ENCODE results near the gene TMEM244. TPM values are rescaled to one million over a fixed set of nuclear protein-coding genes. Genes with fewer than 3 reads are reported as not detected.

TMEM244 gene
- total and polyA plus RNA-seq, 4 experiments from 2014 or later: 0.87 to 1.2 (median 1.1) TPM; not detected in 1

DNA sequence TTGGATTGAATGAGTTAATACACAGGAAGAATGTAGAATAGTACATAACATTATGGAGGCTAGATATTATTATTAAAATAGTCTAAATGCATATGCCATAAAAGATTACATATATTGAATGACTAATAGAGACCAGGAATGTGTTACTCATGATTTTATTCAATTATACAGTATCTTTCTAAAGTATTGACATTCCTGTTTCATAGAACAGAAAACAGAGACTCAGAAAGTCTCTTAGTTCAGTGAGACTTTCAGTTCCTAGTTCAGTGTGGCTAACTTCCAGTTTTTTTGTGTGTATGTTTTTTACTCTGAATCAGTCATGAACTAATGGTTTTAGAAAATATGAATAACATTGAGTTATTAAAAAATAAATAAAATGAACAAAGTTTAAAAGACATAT, 34.6 kb upstream of the TMEM244 start:
- ChIA-PET POLR2A (ENCODE audit: partially characterized antibody) (no interaction called here), CTCF (ENCODE audit: partially characterized antibody) (interaction anchor here (3.2 kb wide), 1 partner anchor 126 kb away, joined by 21 read pairs; no protein-coding TSS in a partner anchor)
- no peaks in the 10 kb centered on the region for H3K9me3 ChIP-seq (ENCODE audit: control insufficient read depth in 1 of 2, low read length in 2 of 2)
- Mint-ChIP-seq H3K27me3 (peaks cover 0 to 3% of the 10 kb centered on the region in 2 donors), H3K4me3 (no peak overlapping the region), H3K27ac (no peak overlapping the region), H3K4me1 (peaks cover 0 to 1% (median 0%) of the 10 kb centered on the region in 4 donors), H3K36me3 (no peaks in the 10 kb centered on the region), H3K9me3 (peaks cover 0 to 2% (median 0%) of the 10 kb centered on the region in 8 donors)
- no peaks in the 10 kb centered on the region for H3K36me3 ChIP-seq (ENCODE audit: insufficient read depth, low read length)
- intact Hi-C loops (cut with micrococcal nuclease): loop anchor here (10.0 kb wide), 1 partner anchor 389 kb away; no protein-coding TSS in a partner anchor
- DNase-seq: no peak
- no peaks in the 10 kb centered on the region for H3K27me3 ChIP-seq (ENCODE audit: insufficient read depth, low read length)
- no peak overlapping the region for H3K4me3 ChIP-seq (ENCODE audit: low read length in 2 of 2)
- no peaks in the 10 kb centered on the region for H3K4me1 ChIP-seq (ENCODE audit: insufficient read depth, low read length)
- H3K27ac ChIP-seq (ENCODE audit: low read depth, low read length): no peak overlapping the region

DNA sequence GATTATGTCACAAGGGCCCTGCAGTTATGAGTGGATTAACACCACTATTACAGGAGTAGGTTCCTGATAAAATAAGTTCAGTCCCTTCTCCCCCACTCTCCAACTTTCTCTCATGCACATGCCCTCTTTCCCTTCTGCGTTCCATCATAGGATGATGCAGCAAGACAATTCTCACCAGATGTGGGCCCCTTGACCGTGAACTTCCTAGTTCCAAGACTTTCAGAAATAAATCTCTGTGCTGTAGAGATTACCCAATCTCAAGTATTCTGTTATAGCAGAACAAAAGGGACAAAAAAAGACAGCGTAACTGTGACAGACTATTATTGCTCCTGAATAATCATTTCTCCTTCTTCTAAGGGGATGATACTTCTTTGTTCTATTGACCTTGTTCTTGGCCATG, 33.8 kb upstream of the TMEM244 start:
- Mint-ChIP-seq H3K4me1 (peaks cover 0 to 6% (median 4%) of the 10 kb centered on the region in 4 donors), H3K4me3 (no peak overlapping the region), H3K36me3 (no peaks in the 10 kb centered on the region), H3K27me3 (peaks cover 0 to 2% of the 10 kb centered on the region in 2 donors), H3K9me3 (peaks cover 0 to 2% (median 0%) of the 10 kb centered on the region in 8 donors), H3K27ac (no peak overlapping the region)
- H3K4me3 ChIP-seq (ENCODE audit: low read length in 2 of 2): no peak overlapping the region
- H3K27ac ChIP-seq (ENCODE audit: low read depth, low read length): no peak overlapping the region
- no peaks in the 10 kb centered on the region for H3K36me3 ChIP-seq (ENCODE audit: insufficient read depth, low read length)
- no peaks in the 10 kb centered on the region for H3K27me3 ChIP-seq (ENCODE audit: insufficient read depth, low read length)
- intact Hi-C loops (cut with micrococcal nuclease): loop anchor here (10.0 kb wide), 1 partner anchor 390 kb away; no protein-coding TSS in a partner anchor
- no peaks in the 10 kb centered on the region for H3K4me1 ChIP-seq (ENCODE audit: insufficient read depth, low read length)
- ChIA-PET CTCF (ENCODE audit: partially characterized antibody) (interaction anchor here (1.0 to 3.2 kb wide), 2 partner anchors 15 to 127 kb away, joined by 3 to 21 read pairs; no protein-coding TSS in a partner anchor), POLR2A (ENCODE audit: partially characterized antibody) (no interaction called here)
- no peaks in the 10 kb centered on the region for H3K9me3 ChIP-seq (ENCODE audit: control insufficient read depth in 1 of 2, low read length in 2 of 2)
- no peak for DNase-seq

DNA sequence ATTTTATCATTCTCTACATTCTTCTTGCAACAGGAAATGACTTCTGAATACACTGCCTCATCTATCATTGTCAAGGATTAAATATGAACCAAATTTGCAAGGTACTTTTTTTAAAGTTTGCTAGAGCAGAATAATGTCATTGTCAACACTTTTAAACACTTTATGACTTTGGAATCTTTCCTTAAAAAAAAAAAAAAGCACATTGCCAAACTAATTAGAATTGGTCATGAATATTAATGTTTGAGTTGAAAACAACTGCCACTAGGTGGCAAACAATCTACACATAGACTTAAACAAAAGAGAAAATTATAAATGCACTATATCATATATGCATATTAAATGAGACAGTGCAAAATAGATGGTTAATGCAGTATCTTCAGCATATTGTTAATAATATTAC, 32.5 kb upstream of the TMEM244 start:
- DNase-seq: peak in 3 of 5 donors; percentile 19 to 30 (median 20)
- Histone ChIP-seq H3K9me3 (ENCODE audit: control insufficient read depth in 1 of 2, low read length in 2 of 2) (no peaks in the 10 kb centered on the region), H3K4me1 (ENCODE audit: insufficient read depth, low read length) (no peaks in the 10 kb centered on the region), H3K4me3 (ENCODE audit: low read length in 2 of 2) (no peak overlapping the region), H3K36me3 (ENCODE audit: insufficient read depth, low read length) (no peaks in the 10 kb centered on the region), H3K27ac (ENCODE audit: low read depth, low read length) (no peak overlapping the region), H3K27me3 (ENCODE audit: insufficient read depth, low read length) (no peaks in the 10 kb centered on the region)
- Mint-ChIP-seq H3K36me3 (no peaks in the 10 kb centered on the region), H3K4me1 (peaks cover 0 to 6% (median 4%) of the 10 kb centered on the region in 4 donors), H3K9me3 (peaks cover 0 to 2% (median 0%) of the 10 kb centered on the region in 8 donors), H3K4me3 (no peak overlapping the region), H3K27me3 (peaks cover 0 to 2% of the 10 kb centered on the region in 2 donors), H3K27ac (no peak overlapping the region)
- POLR2A ChIA-PET (ENCODE audit: partially characterized antibody): interaction anchor here (1.6 kb wide), 1 partner anchor 126 kb away, joined by 4 read pairs; no protein-coding TSS in a partner anchor
- CTCF ChIA-PET (ENCODE audit: partially characterized antibody): interaction anchor here (0.6 to 3.2 kb wide), 3 partner anchors 14 to 296 kb away, joined by 3 to 21 read pairs (median 3); no protein-coding TSS in a partner anchor
- intact Hi-C loops (cut with micrococcal nuclease): loop anchor here (1.0 to 10.0 kb wide), 2 partner anchors 128 to 391 kb away; no protein-coding TSS in a partner anchor

DNA sequence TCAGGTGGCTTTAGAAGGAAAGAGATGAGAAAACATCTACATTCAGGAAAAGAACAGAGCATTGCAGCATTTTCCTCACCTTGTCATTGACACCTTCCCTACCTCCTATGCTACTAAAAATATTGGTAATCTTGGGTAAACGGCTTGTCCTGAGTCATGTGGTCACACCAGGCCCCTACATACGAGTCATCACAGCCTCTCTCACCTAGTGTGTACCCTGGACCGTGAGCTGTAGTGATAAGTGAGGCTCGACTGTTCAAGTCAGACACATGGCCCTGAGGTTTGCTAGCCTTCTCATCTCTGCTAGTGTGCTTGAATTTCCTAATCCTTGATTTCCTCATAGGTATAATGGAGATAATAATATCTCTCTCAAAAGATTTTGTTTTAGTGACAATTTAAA, 29.6 kb upstream of the TMEM244 start:
- POLR2A ChIA-PET (ENCODE audit: partially characterized antibody): interaction anchor here (0.6 kb wide), 1 partner anchor 124 kb away, joined by 3 read pairs; no protein-coding TSS in a partner anchor
- Mint-ChIP-seq H3K27me3 (no peaks in the 10 kb centered on the region), H3K4me1 (peaks cover 0 to 6% (median 4%) of the 10 kb centered on the region in 4 donors), H3K4me3 (no peak overlapping the region), H3K9me3 (peaks cover 0 to 2% (median 0%) of the 10 kb centered on the region in 8 donors), H3K27ac (no peak overlapping the region), H3K36me3 (no peaks in the 10 kb centered on the region)
- Histone ChIP-seq H3K27ac (ENCODE audit: low read depth, low read length) (no peak overlapping the region), H3K36me3 (ENCODE audit: insufficient read depth, low read length) (no peaks in the 10 kb centered on the region), H3K27me3 (ENCODE audit: insufficient read depth, low read length) (no peaks in the 10 kb centered on the region), H3K9me3 (ENCODE audit: control insufficient read depth in 1 of 2, low read length in 2 of 2) (no peaks in the 10 kb centered on the region), H3K4me1 (ENCODE audit: insufficient read depth, low read length) (no peaks in the 10 kb centered on the region), H3K4me3 (ENCODE audit: low read length in 2 of 2) (no peak overlapping the region)
- CTCF ChIA-PET (ENCODE audit: partially characterized antibody): interaction anchor here (1.0 to 1.3 kb wide), 2 partner anchors 15 to 131 kb away, joined by 3 to 4 read pairs; no protein-coding TSS in a partner anchor
- intact Hi-C loops (cut with micrococcal nuclease): loop anchor here (10.0 kb wide), 1 partner anchor 394 kb away; no protein-coding TSS in a partner anchor
- no peak for DNase-seq

DNA sequence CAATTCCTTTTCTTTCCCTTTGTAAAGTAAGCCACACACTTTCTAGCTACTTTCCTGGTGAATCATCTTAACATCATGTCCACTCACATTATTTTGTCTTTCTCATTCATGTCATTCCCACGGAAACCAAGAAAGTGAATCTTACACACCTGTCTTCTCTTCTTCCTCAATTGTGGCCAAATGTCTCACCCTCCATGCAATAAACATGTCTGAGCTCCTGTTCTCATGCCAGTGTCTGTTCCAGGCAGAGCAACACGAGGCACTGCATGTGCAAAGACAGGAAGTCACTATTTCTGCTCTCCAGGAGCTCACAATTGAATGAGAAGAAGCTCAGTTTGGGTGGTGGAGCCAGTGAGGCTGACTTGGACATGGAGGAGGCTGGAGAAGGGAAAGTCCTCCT, 29.0 kb upstream of the TMEM244 start:
- H3K9me3 ChIP-seq (ENCODE audit: control insufficient read depth in 1 of 2, low read length in 2 of 2): no peaks in the 10 kb centered on the region
- H3K36me3 ChIP-seq (ENCODE audit: insufficient read depth, low read length): no peaks in the 10 kb centered on the region
- no peak overlapping the region for H3K27ac ChIP-seq (ENCODE audit: low read depth, low read length)
- CTCF ChIA-PET (ENCODE audit: partially characterized antibody): interaction anchor here (1.1 to 1.3 kb wide), 2 partner anchors 14 to 131 kb away, joined by 3 read pairs; no protein-coding TSS in a partner anchor
- H3K4me3 ChIP-seq (ENCODE audit: low read length in 2 of 2): no peak overlapping the region
- no peak for DNase-seq
- intact Hi-C loops (cut with micrococcal nuclease): loop anchor here (10.0 kb wide), 1 partner anchor 395 kb away; no protein-coding TSS in a partner anchor
- H3K4me1 ChIP-seq (ENCODE audit: insufficient read depth, low read length): no peaks in the 10 kb centered on the region
- no peaks in the 10 kb centered on the region for H3K27me3 ChIP-seq (ENCODE audit: insufficient read depth, low read length)
- Mint-ChIP-seq H3K9me3 (peaks cover 0 to 2% (median 0%) of the 10 kb centered on the region in 8 donors), H3K27ac (peak overlapping the region in 2 of 7 donors; percentile 8 to 44), H3K36me3 (no peaks in the 10 kb centered on the region), H3K4me1 (peaks cover 0 to 6% (median 4%) of the 10 kb centered on the region in 4 donors), H3K27me3 (no peaks in the 10 kb centered on the region), H3K4me3 (no peak overlapping the region)
- POLR2A ChIA-PET (ENCODE audit: partially characterized antibody): interaction anchor here (0.6 kb wide), 1 partner anchor 123 kb away, joined by 3 read pairs; no protein-coding TSS in a partner anchor

DNA sequence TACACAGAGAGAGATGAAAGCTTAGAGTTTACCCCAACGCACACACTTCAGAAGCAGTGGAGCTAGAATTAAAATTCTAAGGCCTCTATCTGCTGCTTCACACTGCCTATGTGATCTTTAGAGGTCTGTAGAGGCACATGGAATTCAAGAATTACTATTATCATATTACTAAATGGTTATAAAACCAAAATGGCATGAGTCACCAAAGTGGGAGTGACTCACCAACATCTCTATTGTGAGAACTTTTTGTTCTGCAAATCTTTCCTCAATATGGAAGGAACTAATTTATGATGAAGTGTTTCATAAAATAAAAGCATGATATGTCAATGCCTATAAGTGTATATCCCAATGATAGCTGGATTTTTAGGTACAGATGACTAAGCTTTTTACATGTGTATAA, 28.5 kb upstream of the TMEM244 start:
- no peak overlapping the region for H3K4me3 Mint-ChIP-seq
- no peak overlapping the region for H3K27ac ChIP-seq (ENCODE audit: low read depth, low read length)
- ChIA-PET CTCF (ENCODE audit: partially characterized antibody) (interaction anchor here (0.8 to 1.3 kb wide), 3 partner anchors 14 to 134 kb away, joined by 3 read pairs; no protein-coding TSS in a partner anchor), POLR2A (ENCODE audit: partially characterized antibody) (no interaction called here)
- no peak overlapping the region for H3K4me3 ChIP-seq (ENCODE audit: low read length in 2 of 2)
- H3K36me3 ChIP-seq (ENCODE audit: insufficient read depth, low read length): no peaks in the 10 kb centered on the region
- H3K9me3 ChIP-seq (ENCODE audit: control insufficient read depth in 1 of 2, low read length in 2 of 2): no peaks in the 10 kb centered on the region
- no peak for DNase-seq
- intact Hi-C loops (cut with micrococcal nuclease): no loop called here
- H3K36me3 Mint-ChIP-seq: no peaks in the 10 kb centered on the region
- H3K27ac Mint-ChIP-seq: no peak overlapping the region
- no peaks in the 10 kb centered on the region for H3K4me1 ChIP-seq (ENCODE audit: insufficient read depth, low read length)
- no peaks in the 10 kb centered on the region for H3K27me3 Mint-ChIP-seq
- H3K9me3 Mint-ChIP-seq: peaks cover 0 to 2% (median 0%) of the 10 kb centered on the region in 8 donors
- peaks cover 0 to 6% (median 4%) of the 10 kb centered on the region in 4 donors for H3K4me1 Mint-ChIP-seq
- no peaks in the 10 kb centered on the region for H3K27me3 ChIP-seq (ENCODE audit: insufficient read depth, low read length)

DNA sequence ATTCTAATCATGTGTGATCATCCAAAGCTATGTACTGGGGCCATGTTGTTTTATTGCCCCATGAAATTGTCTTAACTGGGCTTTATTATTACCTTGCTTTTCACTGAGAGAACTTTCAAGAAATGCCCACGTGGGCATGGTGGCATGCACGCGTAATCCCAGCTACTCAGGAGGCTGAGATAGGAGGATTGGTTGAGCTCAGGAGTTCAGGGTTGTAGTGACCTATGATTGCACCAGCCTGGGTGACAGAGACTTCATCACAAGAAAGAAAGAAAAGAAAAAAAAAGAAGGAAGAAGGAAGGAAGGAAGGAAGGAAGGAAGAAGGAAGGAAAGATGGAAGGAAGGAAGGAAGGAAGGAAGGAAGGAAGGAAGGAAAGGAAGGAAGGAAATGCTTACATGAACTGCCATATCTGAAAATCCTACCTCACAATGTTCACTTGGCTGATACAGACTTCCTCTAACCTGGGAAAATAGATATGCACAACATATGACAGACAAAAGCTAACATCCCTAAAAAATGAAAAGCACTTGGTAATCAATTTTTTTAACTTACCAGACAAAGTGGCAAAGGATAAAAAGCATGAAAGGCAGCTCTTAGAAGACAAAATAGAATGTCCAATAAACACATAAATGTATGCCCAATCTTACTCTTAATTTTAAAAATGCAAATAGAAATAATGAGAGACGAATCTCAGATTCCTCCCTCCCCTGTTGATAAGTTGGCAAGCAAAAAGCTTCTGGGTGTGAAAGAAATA, 25.5 kb upstream of the TMEM244 start:
- H3K36me3 Mint-ChIP-seq: peaks cover 0 to 3% of the 10 kb centered on the region in 2 donors
- no peak overlapping the region for H3K4me3 Mint-ChIP-seq
- no peak for DNase-seq
- H3K9me3 Mint-ChIP-seq: peaks cover 0 to 7% (median 0%) of the 10 kb centered on the region in 8 donors
- H3K27ac Mint-ChIP-seq: no peak overlapping the region
- Histone ChIP-seq H3K36me3 (ENCODE audit: insufficient read depth, low read length) (no peaks in the 10 kb centered on the region), H3K9me3 (ENCODE audit: control insufficient read depth in 1 of 2, low read length in 2 of 2) (no peaks in the 10 kb centered on the region), H3K27me3 (ENCODE audit: insufficient read depth, low read length) (no peaks in the 10 kb centered on the region), H3K4me1 (ENCODE audit: insufficient read depth, low read length) (peaks cover 5% of the 10 kb centered on the region), H3K27ac (ENCODE audit: low read depth, low read length) (no peak overlapping the region), H3K4me3 (ENCODE audit: low read length in 2 of 2) (no peak overlapping the region)
- no peaks in the 10 kb centered on the region for H3K27me3 Mint-ChIP-seq
- CTCF ChIA-PET (ENCODE audit: partially characterized antibody): no interaction called here
- intact Hi-C loops (cut with micrococcal nuclease): no loop called here
- POLR2A ChIA-PET (ENCODE audit: partially characterized antibody): interaction anchor here (0.5 to 0.9 kb wide), 2 partner anchors 135 to 644 kb away, joined by 3 read pairs; no protein-coding TSS in a partner anchor
- peaks cover 6 to 16% (median 8%) of the 10 kb centered on the region in 4 donors for H3K4me1 Mint-ChIP-seq
